ENCODE data around the gene ERF. TPM values are rescaled to one million over a fixed set of nuclear protein-coding genes. Genes with fewer than 3 reads are reported as not detected.

ERF gene
- polyA plus RNA-seq, 1 donor from 2014 or later, result 3.8 TPM

GRCh38 chr19:42295831-42296525, 41.0 kb upstream of the ERF start:
- Histone ChIP-seq H3K27me3 (ENCODE audit: insufficient read depth, low read depth, low read length) (no peaks in the 10 kb centered on the region), H3K27ac (ENCODE audit: low read length) (peak overlapping the region; percentile 29), H3K4me2 (ENCODE audit: low read length) (no peak overlapping the region), H3K9ac (ENCODE audit: low read length) (no peak overlapping the region), H2AFZ (ENCODE audit: low read depth, low read length) (no peak overlapping the region), H3K4me3 (ENCODE audit: low read length) (no peak overlapping the region), H4K20me1 (ENCODE audit: insufficient read depth) (peaks cover 14% of the 10 kb centered on the region), H3K9me3 (ENCODE audit: low read length) (no peaks in the 10 kb centered on the region), H3F3A (ENCODE audit: insufficient read depth, low read length, poor library complexity, severe bottlenecking) (no peaks in the 10 kb centered on the region), H3K79me2 (replicated peaks; ENCODE audit: insufficient read depth, low read length) (peaks cover 14% of the 10 kb centered on the region), H3K36me3 (ENCODE audit: insufficient read depth, low read length) (peaks cover 6% of the 10 kb centered on the region), H3K9me2 (ENCODE audit: insufficient read depth, low read length) (no peaks in the 10 kb centered on the region)
- TF ChIP-seq RAD21 (conservative IDR thresholded peaks at IDR 0.05) (peak; percentile 63), CTCF (IDR thresholded peaks at IDR 0.05; ENCODE audit: poor library complexity, severe bottlenecking) (peak; percentile 86), REST (IDR thresholded peaks at IDR 0.05; ENCODE audit: borderline replicate concordance) (no peak), EZH2 (IDR thresholded peaks at IDR 0.05; ENCODE audit: borderline replicate concordance, insufficient read depth, low read length, poor library complexity, severe bottlenecking) (no peak), POLR2AphosphoS5 (IDR thresholded peaks at IDR 0.05) (peak; percentile 27), SMC3 (conservative IDR thresholded peaks at IDR 0.05; ENCODE audit: poor library complexity) (peak; percentile 69), TAF1 (IDR thresholded peaks at IDR 0.05; ENCODE audit: low read depth) (no peak), MXI1 (conservative IDR thresholded peaks at IDR 0.05; ENCODE audit: poor library complexity, severe bottlenecking) (no peak)

- H2AFZ ChIP-seq (ENCODE audit: low read depth, low read length), result no peak overlapping the region
- H3K4me2 ChIP-seq (ENCODE audit: low read length), result no peak overlapping the region
- H3K36me3 ChIP-seq (ENCODE audit: insufficient read depth, low read length), result peaks cover 6% of the 10 kb centered on the region
- no peaks in the 10 kb centered on the region for H3K9me3 ChIP-seq (ENCODE audit: low read length)
- H3K9me2 ChIP-seq (ENCODE audit: insufficient read depth, low read length), result no peaks in the 10 kb centered on the region
- no peak overlapping the region for H3K4me3 ChIP-seq (ENCODE audit: low read length)
- peak overlapping the region; percentile 29 for H3K27ac ChIP-seq (ENCODE audit: low read length)
- peaks cover 8% of the 10 kb centered on the region for H3K79me2 ChIP-seq (replicated peaks; ENCODE audit: insufficient read depth, low read length)
- no peak overlapping the region for H3K9ac ChIP-seq (ENCODE audit: low read length)
- H3K27me3 ChIP-seq (ENCODE audit: insufficient read depth, low read depth, low read length), result no peaks in the 10 kb centered on the region
- TF ChIP-seq MXI1 (conservative IDR thresholded peaks at IDR 0.05; ENCODE audit: poor library complexity, severe bottlenecking), result no peak
- TF ChIP-seq EP300 (conservative IDR thresholded peaks at IDR 0.05; ENCODE audit: poor library complexity, severe bottlenecking), result no peak
- TF ChIP-seq REST (IDR thresholded peaks at IDR 0.05; ENCODE audit: borderline replicate concordance), result no peak
- TF ChIP-seq CTCF (IDR thresholded peaks at IDR 0.05; ENCODE audit: poor library complexity, severe bottlenecking), result no peak
- TF ChIP-seq RAD21 (conservative IDR thresholded peaks at IDR 0.05), result no peak
- no peak for TF ChIP-seq POLR2AphosphoS5 (IDR thresholded peaks at IDR 0.05)
- no peak for TF ChIP-seq EZH2 (IDR thresholded peaks at IDR 0.05; ENCODE audit: borderline replicate concordance, insufficient read depth, low read length, poor library complexity, severe bottlenecking)
- no peak for TF ChIP-seq TAF1 (IDR thresholded peaks at IDR 0.05; ENCODE audit: low read depth)
- H3F3A ChIP-seq (ENCODE audit: insufficient read depth, low read length, poor library complexity, severe bottlenecking), result no peaks in the 10 kb centered on the region
- H4K20me1 ChIP-seq (ENCODE audit: insufficient read depth), result peaks cover 14% of the 10 kb centered on the region
These were observed 40.4 kb upstream of the ERF start for GRCh38 chr19:42295342-42295741.
